ENCODE data around the gene ATP2C1. TPM values are rescaled to one million over a fixed set of nuclear protein-coding genes. Genes with fewer than 3 reads are reported as not detected.
A peak's percentile ranks its signal among the peaks of the same experiment; 100 is the strongest.

The ATP2C1 gene
- total RNA-seq, 1 donor from 2014 or later = 161 TPM

DNA sequence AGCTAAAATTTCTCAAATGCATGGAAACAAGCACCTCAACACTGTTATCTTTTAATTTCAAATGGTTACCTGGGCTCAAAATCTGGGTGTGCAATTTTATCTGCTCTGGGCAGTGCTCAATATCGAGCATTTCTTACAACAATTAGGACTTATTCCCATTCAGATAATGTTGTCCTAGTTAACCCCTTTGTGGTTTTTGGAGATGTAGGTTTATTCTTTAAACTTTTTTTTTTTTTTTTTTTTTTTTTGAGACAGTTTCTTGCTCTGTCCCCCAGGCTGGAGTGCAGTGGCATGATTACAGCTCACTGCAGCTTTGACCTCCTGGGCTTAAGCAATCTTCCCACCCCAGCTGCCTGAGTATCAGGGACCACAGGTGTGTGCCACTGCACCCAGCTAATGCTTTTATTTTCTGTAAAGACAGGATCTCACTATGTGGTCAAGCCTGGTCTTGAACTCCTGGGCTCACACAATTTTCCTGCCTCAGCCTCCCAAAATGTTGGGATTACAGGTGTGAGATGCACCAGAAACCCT, 4.4 kb upstream of the ATP2C1 start:
- TF ChIP-seq EZH2 (IDR thresholded peaks at IDR 0.05) = no peak
- no peak for TF ChIP-seq EZH2phosphoT487 (IDR thresholded peaks at IDR 0.05)
- TF ChIP-seq, protein P1, sequence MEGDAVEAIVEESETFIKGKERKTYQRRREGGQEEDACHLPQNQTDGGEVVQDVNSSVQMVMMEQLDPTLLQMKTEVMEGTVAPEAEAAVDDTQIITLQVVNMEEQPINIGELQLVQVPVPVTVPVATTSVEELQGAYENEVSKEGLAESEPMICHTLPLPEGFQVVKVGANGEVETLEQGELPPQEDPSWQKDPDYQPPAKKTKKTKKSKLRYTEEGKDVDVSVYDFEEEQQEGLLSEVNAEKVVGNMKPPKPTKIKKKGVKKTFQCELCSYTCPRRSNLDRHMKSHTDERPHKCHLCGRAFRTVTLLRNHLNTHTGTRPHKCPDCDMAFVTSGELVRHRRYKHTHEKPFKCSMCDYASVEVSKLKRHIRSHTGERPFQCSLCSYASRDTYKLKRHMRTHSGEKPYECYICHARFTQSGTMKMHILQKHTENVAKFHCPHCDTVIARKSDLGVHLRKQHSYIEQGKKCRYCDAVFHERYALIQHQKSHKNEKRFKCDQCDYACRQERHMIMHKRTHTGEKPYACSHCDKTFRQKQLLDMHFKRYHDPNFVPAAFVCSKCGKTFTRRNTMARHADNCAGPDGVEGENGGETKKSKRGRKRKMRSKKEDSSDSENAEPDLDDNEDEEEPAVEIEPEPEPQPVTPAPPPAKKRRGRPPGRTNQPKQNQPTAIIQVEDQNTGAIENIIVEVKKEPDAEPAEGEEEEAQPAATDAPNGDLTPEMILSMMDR (IDR thresholded peaks at IDR 0.05) = no peak
- no peak overlapping the region for H2AFZ ChIP-seq (replicated peaks)
- Mint-ChIP-seq H3K9me3 (peaks cover 6% of the 10 kb centered on the region), H3K4me3 (no peak overlapping the region), H3K27ac (no peak overlapping the region), H3K27me3 (ENCODE audit: insufficient read depth, low read depth) (no peaks in the 10 kb centered on the region), H3K36me3 (no peaks in the 10 kb centered on the region), H3K4me1 (peaks cover 4% of the 10 kb centered on the region)
- H3K4me1 ChIP-seq = no peaks in the 10 kb centered on the region
- no peak overlapping the region for H3K9ac ChIP-seq
- H4K20me1 ChIP-seq (ENCODE audit: low read depth) = no peaks in the 10 kb centered on the region
- no peak overlapping the region for H3K27ac ChIP-seq
- no peak overlapping the region for H3K4me2 ChIP-seq
- peaks cover 1% of the 10 kb centered on the region for H3K79me2 ChIP-seq (ENCODE audit: low read depth)
- H3K27me3 ChIP-seq = no peaks in the 10 kb centered on the region
- peaks cover 3% of the 10 kb centered on the region for H3F3A ChIP-seq (ENCODE audit: low read depth)
- H3K9me3 ChIP-seq (ENCODE audit: low read depth) = no peaks in the 10 kb centered on the region
- H3K4me3 ChIP-seq = no peak overlapping the region
- H3K36me3 ChIP-seq = no peaks in the 10 kb centered on the region
- DNase-seq (ENCODE audit: low spot score) = no peak

DNA sequence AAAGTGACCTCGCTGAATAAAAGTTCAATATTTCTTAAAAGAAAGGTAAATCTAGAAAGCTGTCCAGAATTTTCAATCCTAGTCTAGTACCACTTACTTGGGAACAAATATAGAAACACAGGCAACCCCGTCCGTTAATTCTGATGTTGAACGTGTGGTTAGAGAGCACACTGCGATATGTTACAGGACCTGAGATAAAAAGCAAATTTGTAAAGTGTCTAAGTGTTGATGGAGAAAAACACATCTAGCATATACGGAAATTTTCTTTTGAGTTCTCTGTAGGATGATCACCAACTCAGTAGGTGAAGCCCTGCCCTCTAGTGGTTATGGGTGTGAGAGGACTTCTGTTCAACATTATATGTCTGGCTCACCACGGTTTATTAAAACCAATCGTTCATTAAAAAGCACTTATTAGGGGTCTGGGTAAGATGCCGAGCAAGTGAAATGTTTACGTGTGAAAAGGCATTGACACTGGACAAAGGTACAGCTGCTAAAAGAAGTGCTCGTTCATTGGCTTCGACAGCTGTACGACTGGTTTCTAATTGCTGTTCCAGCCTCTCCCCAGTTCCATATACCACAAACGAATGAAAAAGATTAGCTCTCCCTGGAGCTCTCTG, 1.0 kb upstream of the ATP2C1 start:
- peak overlapping the region; percentile 96 for H2AFZ ChIP-seq (replicated peaks)
- peak overlapping the region; percentile 96 for H3K4me3 Mint-ChIP-seq
- H3K9ac ChIP-seq = peak overlapping the region; percentile 72
- H3K79me2 ChIP-seq (ENCODE audit: low read depth) = peaks cover 35% of the 10 kb centered on the region
- H3K4me3 ChIP-seq = peak overlapping the region; percentile 86
- peaks cover 24% of the 10 kb centered on the region for H3K4me1 ChIP-seq
- peak overlapping the region; percentile 90 for H3K4me2 ChIP-seq
- peaks cover 8% of the 10 kb centered on the region for H3F3A ChIP-seq (ENCODE audit: low read depth)
- TF ChIP-seq, protein P1 (IDR thresholded peaks at IDR 0.05) = peak; percentile 95
- no peak for TF ChIP-seq EZH2 (IDR thresholded peaks at IDR 0.05)
- TF ChIP-seq EZH2phosphoT487 (IDR thresholded peaks at IDR 0.05) = no peak
- peak overlapping the region; percentile 89 for H3K27ac Mint-ChIP-seq
- no peaks in the 10 kb centered on the region for H3K9me3 Mint-ChIP-seq
- no peaks in the 10 kb centered on the region for H3K36me3 ChIP-seq
- H3K27me3 Mint-ChIP-seq (ENCODE audit: insufficient read depth, low read depth) = no peaks in the 10 kb centered on the region
- no peaks in the 10 kb centered on the region for H3K36me3 Mint-ChIP-seq
- no peaks in the 10 kb centered on the region for H3K9me3 ChIP-seq (ENCODE audit: low read depth)
- H4K20me1 ChIP-seq (ENCODE audit: low read depth) = peaks cover 16% of the 10 kb centered on the region
- no peaks in the 10 kb centered on the region for H3K27me3 ChIP-seq
- no peak overlapping the region for H3K27ac ChIP-seq
- H3K4me1 Mint-ChIP-seq = peaks cover 26% of the 10 kb centered on the region
- DNase-seq (ENCODE audit: low spot score) = peak; percentile 84

DNA sequence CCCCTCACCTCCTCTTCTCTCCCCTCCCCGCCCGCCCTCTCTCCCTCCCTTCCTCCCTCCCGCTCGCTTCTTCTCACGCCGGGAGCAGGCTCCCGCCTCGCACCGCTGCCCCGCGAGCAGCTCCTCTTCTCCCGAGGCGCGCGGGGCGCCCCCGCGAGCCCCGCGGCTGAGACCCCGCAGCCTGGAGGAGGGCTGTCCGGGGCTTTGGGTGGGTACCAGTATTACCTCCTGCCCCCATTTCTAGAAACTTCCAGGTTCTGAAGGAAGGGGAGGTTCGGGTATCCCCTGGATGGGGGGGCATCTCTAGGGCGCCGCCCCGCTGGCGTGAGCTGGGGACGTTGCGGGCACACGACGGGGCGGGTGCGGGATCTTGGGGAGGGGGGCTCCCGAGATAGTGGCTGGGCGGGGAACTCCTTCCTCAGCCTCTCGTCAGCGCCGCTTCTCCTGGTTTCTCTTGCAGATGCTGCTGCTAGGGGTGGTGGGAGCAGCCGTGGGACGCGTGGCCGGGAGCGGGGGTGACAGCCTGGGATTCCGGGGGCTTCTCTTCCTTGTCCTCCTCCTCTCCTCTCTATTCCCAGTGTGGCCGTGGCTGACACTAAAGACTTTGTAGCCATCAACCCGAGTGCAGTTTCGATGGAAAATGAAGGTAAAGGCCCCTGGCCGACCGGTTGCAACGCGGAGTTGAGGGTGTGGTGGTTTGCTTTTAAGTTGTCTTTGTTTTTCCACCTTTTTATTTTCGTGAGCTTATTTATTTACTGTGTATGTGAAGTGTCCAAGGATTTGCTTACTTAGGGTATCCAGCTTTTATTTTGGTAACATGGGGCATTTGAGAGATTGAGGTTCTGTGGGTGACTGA, 474 bp downstream of the ATP2C1 start:
- H3K27me3 Mint-ChIP-seq (ENCODE audit: insufficient read depth, low read depth) = no peaks in the 10 kb centered on the region
- peak overlapping the region; percentile 67 for H3K27ac Mint-ChIP-seq
- H3K4me1 Mint-ChIP-seq = peaks cover 36% of the 10 kb centered on the region
- Histone ChIP-seq H3K27ac (peak overlapping the region; percentile 94), H3K9ac (peak overlapping the region; percentile 57), H3K9me3 (ENCODE audit: low read depth) (no peaks in the 10 kb centered on the region), H2AFZ (replicated peaks) (peak overlapping the region; percentile 82), H3K4me1 (peaks cover 39% of the 10 kb centered on the region), H3K36me3 (no peaks in the 10 kb centered on the region), H4K20me1 (ENCODE audit: low read depth) (peaks cover 31% of the 10 kb centered on the region), H3F3A (ENCODE audit: low read depth) (peaks cover 8% of the 10 kb centered on the region), H3K27me3 (no peaks in the 10 kb centered on the region), H3K4me2 (peak overlapping the region; percentile 90), H3K4me3 (peak overlapping the region; percentile 86), H3K79me2 (ENCODE audit: low read depth) (peaks cover 50% of the 10 kb centered on the region)
- no peaks in the 10 kb centered on the region for H3K36me3 Mint-ChIP-seq
- DNase-seq (ENCODE audit: low spot score) = peak; percentile 79
- H3K9me3 Mint-ChIP-seq = no peaks in the 10 kb centered on the region
- H3K4me3 Mint-ChIP-seq = peak overlapping the region; percentile 96
- TF ChIP-seq, protein P1 (IDR thresholded peaks at IDR 0.05) = peak; percentile 29
- no peak for TF ChIP-seq EZH2phosphoT487 (IDR thresholded peaks at IDR 0.05)
